H9 (cell line): ENCODE data around the gene APRT. TPM values are rescaled to one million over a fixed set of nuclear protein-coding genes. Genes with fewer than 3 reads are reported as not detected.

ENCODE experiments used
- DNase-seq: peaks from one replicate; pipeline ENCODE4 v3.0.0-alpha.2; 2017
- H2AFZ ChIP-seq: one replicate; pipeline ENCODE4 v1.6.1; 2013; ENCODE audit warnings: mild to moderate bottlenecking, low read length, control low read depth, moderate library complexity
- H2AK5ac ChIP-seq: 2 replicates; pipeline ENCODE4 v1.6.1; 2013; ENCODE audit warnings: low read length, control low read depth, mixed read lengths; ENCODE audit not compliant: insufficient read length
- H2BK120ac ChIP-seq: one replicate; pipeline ENCODE4 v1.6.1; 2013; ENCODE audit warnings: low read depth, mild to moderate bottlenecking, low read length, control low read depth, inconsistent platforms; ENCODE audit not compliant: poor library complexity, severe bottlenecking
- H2BK12ac ChIP-seq: 2 replicates; pipeline ENCODE4 v1.6.1; 2013; ENCODE audit warnings: low read length, control low read depth, mixed read lengths, low read depth; ENCODE audit not compliant: insufficient read length
- H2BK15ac ChIP-seq: 2 replicates; pipeline ENCODE4 v1.6.1; 2013; ENCODE audit warnings: low read depth, low read length, control low read depth
- H2BK20ac ChIP-seq: one replicate; pipeline ENCODE4 v1.6.1; 2013; ENCODE audit warnings: low read depth, mild to moderate bottlenecking, low read length, control low read depth, inconsistent platforms; ENCODE audit not compliant: poor library complexity, severe bottlenecking
- H2BK5ac ChIP-seq: 2 replicates; pipeline ENCODE4 v1.6.1; 2013; ENCODE audit warnings: low read length, control low read depth, mixed read lengths; ENCODE audit not compliant: insufficient read length
- H3K14ac ChIP-seq: 2 replicates; pipeline ENCODE4 v1.6.1; 2013; ENCODE audit warnings: low read length, control low read depth; ENCODE audit not compliant: insufficient read depth
- H3K18ac ChIP-seq: 2 replicates; pipeline ENCODE4 v1.6.1; 2013; ENCODE audit warnings: low read depth, mild to moderate bottlenecking, mixed read lengths, low read length, control low read depth; ENCODE audit not compliant: insufficient read length
- H3K23ac ChIP-seq: 2 replicates; pipeline ENCODE4 v1.6.1; 2013; ENCODE audit warnings: low read length, control low read depth, mixed read lengths, low read depth; ENCODE audit not compliant: insufficient read length
- H3K23me2 ChIP-seq: 2 replicates; pipeline ENCODE4 v1.6.1; 2013; ENCODE audit warnings: low read depth, mild to moderate bottlenecking, mixed read lengths, low read length, control low read depth; ENCODE audit not compliant: insufficient read length, poor library complexity, severe bottlenecking
- H3K27ac ChIP-seq: 2 replicates; pipeline ENCODE4 v1.5.1; 2013; ENCODE audit warnings: low read length, control low read depth, mixed read lengths, low read depth; ENCODE audit not compliant: insufficient read length
- H3K27me3 ChIP-seq: 2 replicates; pipeline ENCODE4 v1.6.1; 2013; ENCODE audit warnings: low read length, control low read depth, inconsistent platforms; ENCODE audit not compliant: insufficient read depth
- H3K4ac ChIP-seq: 2 replicates; pipeline ENCODE4 v1.6.1; 2013; ENCODE audit warnings: low read depth, mild to moderate bottlenecking, control low read depth, inconsistent platforms, low read length, moderate library complexity
- H3K4me1 ChIP-seq: 2 replicates; pipeline ENCODE4 v1.6.1; 2013; ENCODE audit warnings: low read length, control low read depth, inconsistent platforms; ENCODE audit not compliant: insufficient read depth
- H3K4me2 ChIP-seq: 2 replicates; pipeline ENCODE4 v1.6.1; 2013; ENCODE audit warnings: low read length, control low read depth, mixed read lengths; ENCODE audit not compliant: insufficient read length, insufficient read depth
- H3K56ac ChIP-seq: 2 replicates; pipeline ENCODE4 v1.6.1; 2013; ENCODE audit warnings: low read depth, mild to moderate bottlenecking, mixed read lengths, low read length, control low read depth; ENCODE audit not compliant: insufficient read length
- H3K79me1 ChIP-seq: 2 replicates; pipeline ENCODE4 v1.6.1; 2013; ENCODE audit warnings: low read depth, mild to moderate bottlenecking, moderate library complexity, low read length, control low read depth, inconsistent platforms; ENCODE audit not compliant: insufficient read depth, poor library complexity, severe bottlenecking
- H3K79me2 ChIP-seq: 2 replicates; pipeline ENCODE4 v1.6.1; 2013; ENCODE audit warnings: low read length, control low read depth, inconsistent platforms; ENCODE audit not compliant: insufficient read depth
- H3K9ac ChIP-seq: 2 replicates; pipeline ENCODE4 v1.6.1; 2013; ENCODE audit warnings: low read length, control low read depth, mixed read lengths; ENCODE audit not compliant: insufficient read length; ENCODE audit errors: extremely low read depth
- H3K9me3 ChIP-seq: one replicate; pipeline ENCODE4 v1.6.1; 2013; ENCODE audit warnings: low read depth, low read length, inconsistent platforms; ENCODE audit not compliant: control insufficient read depth
- H3T11ph ChIP-seq: one replicate; pipeline ENCODE4 v1.6.1; 2013; ENCODE audit warnings: mild to moderate bottlenecking, low read length, control low read depth, inconsistent platforms
- H4K20me1 ChIP-seq: one replicate; pipeline ENCODE4 v1.6.1; 2013; ENCODE audit not compliant: control insufficient read depth, insufficient read length, insufficient read depth
- H4K5ac ChIP-seq: 2 replicates; pipeline ENCODE4 v1.6.1; 2013; ENCODE audit warnings: low read depth, mild to moderate bottlenecking, mixed read lengths, low read length, control low read depth; ENCODE audit not compliant: insufficient read length
- H4K8ac ChIP-seq: replicated peaks from 2 replicates; pipeline ENCODE4 v1.6.1; 2013; ENCODE audit warnings: low read length, control low read depth, mixed read lengths, low read depth; ENCODE audit not compliant: insufficient read length
- H4K91ac ChIP-seq: 2 replicates; pipeline ENCODE4 v1.6.1; 2013; ENCODE audit warnings: low read depth, mild to moderate bottlenecking, moderate library complexity, mixed read lengths, low read length, control low read depth; ENCODE audit not compliant: insufficient read length
- H3K27ac Mint-ChIP-seq, 3 experiments: 2 replicates in 2 of 3; 3 replicates in 1 of 3; pipeline ENCODE4 v1.8.0; 2020 to 2021; ENCODE audit warnings: mixed read lengths in 3 of 3, mild to moderate bottlenecking in 1 of 3, moderate library complexity in 1 of 3
- H3K27me3 Mint-ChIP-seq: 2 replicates; pipeline ENCODE4 v1.8.0; 2021; ENCODE audit warnings: low read depth, mild to moderate bottlenecking, moderate library complexity, mixed read lengths
- H3K36me3 Mint-ChIP-seq, 3 experiments: 2 replicates in 2 of 3; 3 replicates in 1 of 3; pipeline ENCODE4 v1.8.0; 2020 to 2021; ENCODE audit warnings: low read depth in 3 of 3, mixed read lengths in 3 of 3; ENCODE audit not compliant: insufficient read depth in 1 of 3
- H3K4me1 Mint-ChIP-seq, 2 experiments: 2 replicates each; pipeline ENCODE4 v1.8.0; 2020; ENCODE audit warnings: mixed read lengths in 2 of 2
- H3K4me3 Mint-ChIP-seq, 2 experiments: 2 replicates in 1 of 2; 3 replicates in 1 of 2; pipeline ENCODE4 v1.8.0; 2020 to 2021; ENCODE audit warnings: mild to moderate bottlenecking in 2 of 2, mixed read lengths in 2 of 2, moderate library complexity in 1 of 2
- H3K9me3 Mint-ChIP-seq, 2 experiments: 2 replicates in 1 of 2; 3 replicates in 1 of 2; pipeline ENCODE4 v1.8.0; 2020; ENCODE audit warnings: mild to moderate bottlenecking in 2 of 2, mixed read lengths in 2 of 2, moderate library complexity in 1 of 2
- CTCF ChIP-seq: fragments of 200-600 bp; sonication (generic); conservative IDR thresholded peaks from 3 replicates; pipeline ENCODE4 v1.8.0; 2021; ENCODE audit warnings: antibody characterized with exemption, mild to moderate bottlenecking
- WGBS: extraction: QIAGEN DNeasy Blood & Tissue Kit; methylation state at CpG from one replicate; pipeline ENCODE4 v1.1.7; 2013; ENCODE audit warnings: missing lambda C conversion rate, low lambda C conversion rate, mixed read lengths; ENCODE audit not compliant: insufficient read length; ENCODE audit errors: extremely low coverage; 5-methylcytosine and 5-hydroxymethylcytosine counted together
- total RNA-seq: library from RNA; stranded (reverse); gene quantifications from 2 replicates; pipeline ENCODE4 v1.2.1, GENCODE V29; 2021

The APRT gene
- total RNA-seq, 1 experiment from 2014 or later: 246 TPM

DNA sequence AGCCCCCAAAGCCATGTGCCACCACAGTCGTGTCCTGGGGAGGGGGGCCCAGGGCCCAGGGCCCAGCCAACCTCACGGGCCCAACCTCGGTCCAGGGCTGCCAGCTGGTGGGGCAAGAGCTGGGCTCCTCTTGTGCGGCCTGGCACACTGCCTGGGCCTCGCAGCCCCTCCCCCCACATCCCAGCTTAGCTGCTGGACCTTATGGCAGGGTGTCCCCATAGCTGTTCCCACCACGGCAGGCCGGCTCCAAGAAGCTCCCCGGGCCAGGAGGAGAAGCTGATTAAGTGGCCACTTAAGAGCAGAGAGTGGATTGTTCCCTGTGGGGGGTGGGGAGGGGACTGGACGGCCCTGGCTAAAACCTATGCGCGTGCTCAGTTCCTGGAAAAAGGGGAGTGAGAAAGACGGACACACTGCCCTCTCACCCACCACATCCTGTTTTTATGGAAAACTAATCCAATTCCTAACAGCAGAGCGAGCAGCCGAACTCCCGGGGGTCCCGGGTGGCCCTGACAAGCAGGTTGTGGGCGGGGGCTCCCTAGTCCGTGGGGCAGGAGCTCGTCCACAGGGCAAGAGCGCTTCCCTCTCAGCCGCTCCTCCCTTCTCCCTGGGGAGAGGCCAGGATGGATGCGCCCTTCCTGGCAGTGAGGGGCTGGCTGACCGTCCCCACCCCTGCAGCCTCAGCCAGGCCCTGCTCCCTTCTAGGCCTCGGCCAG, 43.5 kb downstream of the APRT start:
- no CpG with 5 or more reads among the region's 24 CpGs for WGBS
- no peak overlapping the region for H3K23ac ChIP-seq
- H3K23me2 ChIP-seq: no peaks in the 10 kb centered on the region
- H2AK5ac ChIP-seq: no peak overlapping the region
- Mint-ChIP-seq H3K36me3 (no peaks in the 10 kb centered on the region), H3K27me3 (no peaks in the 10 kb centered on the region), H3K9me3 (no peaks in the 10 kb centered on the region), H3K4me3 (no peak overlapping the region), H3K27ac (no peak overlapping the region), H3K4me1 (peaks cover 33 to 60% of the 10 kb centered on the region in 2 experiments)
- no peaks in the 10 kb centered on the region for H3K9me3 ChIP-seq
- H3K14ac ChIP-seq: peak overlapping the region; percentile 26; the same call in 1 of the 2 replicates
- no peak for TF ChIP-seq CTCF
- H4K5ac ChIP-seq: no peak overlapping the region
- no peaks in the 10 kb centered on the region for H3K79me1 ChIP-seq
- H4K8ac ChIP-seq: no peak overlapping the region
- no peak overlapping the region for H3K56ac ChIP-seq
- H2BK5ac ChIP-seq: no peak overlapping the region
- H3K27ac ChIP-seq: no peak overlapping the region
- H2BK15ac ChIP-seq: no peak overlapping the region
- H3K18ac ChIP-seq: no peak overlapping the region
- H2AFZ ChIP-seq: no peak overlapping the region
- H4K20me1 ChIP-seq: no peaks in the 10 kb centered on the region
- H2BK120ac ChIP-seq: no peak overlapping the region
- no peak overlapping the region for H3T11ph ChIP-seq
- no peaks in the 10 kb centered on the region; the same call in 1 of the 2 replicates for H3K79me2 ChIP-seq
- H3K27me3 ChIP-seq: no peaks in the 10 kb centered on the region
- H2BK12ac ChIP-seq: no peak overlapping the region
- no peak overlapping the region for H3K4me2 ChIP-seq
- no peak overlapping the region for H2BK20ac ChIP-seq
- no peak overlapping the region for H4K91ac ChIP-seq
- no peak for DNase-seq
- no peak overlapping the region for H3K9ac ChIP-seq
- peaks cover 5% of the 10 kb centered on the region; the same call in 1 of the 2 replicates for H3K4me1 ChIP-seq
- H3K4ac ChIP-seq: no peak overlapping the region
